Right lobe of liver (tissue), 6 donors: ENCODE results near the gene PXDN. TPM values are rescaled to one million over a fixed set of nuclear protein-coding genes. Genes with fewer than 3 reads are reported as not detected.
A peak's percentile ranks its signal among the peaks of the same experiment; 100 is the strongest.

Experiments
- ATAC-seq, 4 donors: fragments of 200-7000 bp; cut with Tn5 transposase; one replicate each; pipeline ENCODE4 v1.9.1; 2020; ENCODE audit warnings: mild to moderate bottlenecking in 4 of 4, moderate library complexity in 4 of 4
- DNase-seq, 3 donors: peaks; one replicate each; pipeline ENCODE4 v3.0.0-alpha.2; 2020
- H3K27ac ChIP-seq, 3 donors: fragments of 200-600 bp; one replicate each; pipeline ENCODE4 v1.8.0; 2022
- H3K27me3 ChIP-seq, 2 donors: fragments of 200-600 bp; one replicate each; pipeline ENCODE4 v1.8.0; 2022
- H3K36me3 ChIP-seq, 4 donors: fragments of 200-600 bp; sonication (generic) in 1 of 4; one replicate each; pipeline versions ENCODE4 v1.5.1 to v1.8.0; 2017 to 2022; ENCODE audit warnings: control low read depth in 1 of 4
- H3K4me1 ChIP-seq, 4 donors: fragments of 200-600 bp; sonication (generic) in 1 of 4; one replicate each; pipeline versions ENCODE4 v1.5.1 to v1.8.0; 2017 to 2022; ENCODE audit warnings: control low read depth in 1 of 4
- H3K4me3 ChIP-seq, 3 donors: fragments of 200-600 bp; one replicate each; pipeline ENCODE4 v1.8.0; 2022
- H3K9me3 ChIP-seq, 4 donors: fragments of 200-600 bp; sonication (generic) in 1 of 4; one replicate each; pipeline versions ENCODE4 v1.5.1 to v1.8.0; 2017 to 2022; ENCODE audit warnings: control low read depth in 1 of 4
- CTCF ChIP-seq, 4 donors: fragments of 200-600 bp in 3 of 4; fragments of 450-650 bp in 1 of 4; IDR thresholded peaks; one replicate each; pipeline versions ENCODE4 v1.5.1 to v1.8.0; 2016 to 2022; ENCODE audit warnings: antibody characterized with exemption in 4 of 4, mild to moderate bottlenecking in 2 of 4
- POLR2A ChIP-seq: fragments of 450-650 bp; IDR thresholded peaks from one replicate; pipeline ENCODE4 v1.6.1; 2017; ENCODE audit warnings: antibody characterized with exemption, mild to moderate bottlenecking
- WGBS: methylation state at CpG from one replicate; pipeline ENCODE4 v1.1.6; 2018; ENCODE audit warnings: low coverage, low lambda C conversion rate; ENCODE audit not compliant: insufficient coverage; ENCODE audit errors: missing lambda C conversion rate; 5-methylcytosine and 5-hydroxymethylcytosine counted together
- intact Hi-C, 2 donors: fragments of 100-400 bp; cut with DNase I; formaldehyde crosslinking; loops; one replicate each; pipeline versions ENCODE4 v1.11.2 to v1.14.1; 2022
- total RNA-seq, 6 experiments: library from RNA; depleted of rRNA in 2 of 6; stranded (reverse); fragments of >200 nt in 2 of 6; fragmentation: NEBNext Ultra II Directional in 3 of 6; extraction: Animal tissue kit (Norgen Biotek cat#: 25700) in 3 of 6; gene quantifications; one replicate each; pipeline versions ENCODE4 v1.1.0 to v1.2.4, GENCODE V29; 2016 to 2023
- donor health status: DM: no; HTN: yes; CAD: no.
- donor health status: DM: no; HTN: no; CAD: no.
- donor health status: DM: no; HTN: no; CAD: no.
- donor health status: DM: no; HTN: yes; CAD: no.
- donor health status: DM: no; HTN: yes; CAD: no.

Gene PXDN
- total RNA-seq, 6 experiments from 2014 or later: 5.5 to 21.0 (median 11.4) TPM

- intact Hi-C loops: no loop called here
- Histone ChIP-seq H3K4me1 (no peaks in the 10 kb centered on the region), H3K27ac (peak overlapping the region in 1 of 3 donors; percentile 18), H3K9me3 (no peaks in the 10 kb centered on the region), H3K27me3 (no peaks in the 10 kb centered on the region), H3K36me3 (no peaks in the 10 kb centered on the region), H3K4me3 (no peak overlapping the region)
- TF ChIP-seq CTCF (IDR thresholded peaks at IDR 0.05): no peak
- TF ChIP-seq POLR2A: no peak
- WGBS: 28% methylated on average over 14 of the region's 14 CpGs
- no peak for DNase-seq
- ATAC-seq: peak; percentile 36 to 59 (median 54)
Observed at GRCh38 chr2:1686784-1687105, 57.6 kb downstream of the PXDN start.

GRCh38 chr2:1685957-1686783 is 58.1 kb downstream of the PXDN start:
- Histone ChIP-seq H3K4me1 (no peaks in the 10 kb centered on the region), H3K27me3 (no peaks in the 10 kb centered on the region), H3K27ac (no peak overlapping the region), H3K36me3 (no peaks in the 10 kb centered on the region), H3K9me3 (no peaks in the 10 kb centered on the region), H3K4me3 (no peak overlapping the region)
- no peak for DNase-seq
- intact Hi-C loops: no loop called here
- 52% methylated on average over 10 of the region's 21 CpGs for WGBS
- peak in 1 of 4 donors; percentile 19 for ATAC-seq
- TF ChIP-seq POLR2A: no peak

- no peak overlapping the region for H3K27ac ChIP-seq
- intact Hi-C loops: no loop called here
- no peaks in the 10 kb centered on the region for H3K4me1 ChIP-seq
- H3K9me3 ChIP-seq: no peaks in the 10 kb centered on the region
- no peaks in the 10 kb centered on the region for H3K36me3 ChIP-seq
- TF ChIP-seq CTCF (IDR thresholded peaks at IDR 0.05): no peak
- 78% methylated on average over 14 of the region's 36 CpGs for WGBS
- H3K4me3 ChIP-seq: no peak overlapping the region
- no peak for ATAC-seq
- H3K27me3 ChIP-seq: no peaks in the 10 kb centered on the region
- DNase-seq: no peak
Observed at GRCh38 chr2:1685078-1685956, 59.0 kb downstream of the PXDN start.

- H3K27ac ChIP-seq: no peak overlapping the region
- no peaks in the 10 kb centered on the region for H3K36me3 ChIP-seq
- no peaks in the 10 kb centered on the region for H3K27me3 ChIP-seq
- intact Hi-C loops: no loop called here
- no peak overlapping the region for H3K4me3 ChIP-seq
- 33% methylated on average over 1 of the region's 1 CpG for WGBS
- no peaks in the 10 kb centered on the region for H3K4me1 ChIP-seq
- DNase-seq (no peak), ATAC-seq (no peak)
- H3K9me3 ChIP-seq: no peaks in the 10 kb centered on the region
- TF ChIP-seq POLR2A: no peak
- no peak for TF ChIP-seq CTCF (IDR thresholded peaks at IDR 0.05)
Observed at GRCh38 chr2:1683297-1683696, 61.0 kb downstream of the PXDN start.

- H3K4me3 ChIP-seq: no peak overlapping the region
- intact Hi-C loops: no loop called here
- TF ChIP-seq POLR2A (no peak), CTCF (IDR thresholded peaks at IDR 0.05) (no peak)
Observed at GRCh38 chr2:1682181-1682440, 62.2 kb downstream of the PXDN start.

More at GRCh38 chr2:1682181-1682440, 62.2 kb downstream of the PXDN start:
- H3K27me3 ChIP-seq: no peaks in the 10 kb centered on the region
- no peak for ATAC-seq
- no peaks in the 10 kb centered on the region for H3K9me3 ChIP-seq
- no peak overlapping the region for H3K27ac ChIP-seq
- no peak for DNase-seq
- no peaks in the 10 kb centered on the region for H3K36me3 ChIP-seq
- H3K4me1 ChIP-seq: no peaks in the 10 kb centered on the region
